ENCODE measurements around the gene DENND2D. TPM values are rescaled to one million over a fixed set of nuclear protein-coding genes. Genes with fewer than 3 reads are reported as not detected.

DENND2D gene
- total RNA-seq, 4 donors from 2014 or later: 30.2 to 61.2 (median 39.2) TPM

GRCh38 chr1:111145963-111146768 is 54.3 kb downstream of the DENND2D start:
- TF ChIP-seq CTCF (IDR thresholded peaks at IDR 0.05; ENCODE audit: low read depth): no peak

- no peak for TF ChIP-seq CTCF (IDR thresholded peaks at IDR 0.05; ENCODE audit: low read depth)
These were observed 54.9 kb downstream of the DENND2D start for GRCh38 chr1:111145542-111145941.

GRCh38 chr1:111142356-111142975 is 58.0 kb downstream of the DENND2D start:
- TF ChIP-seq CTCF (IDR thresholded peaks at IDR 0.05; ENCODE audit: low read depth): no peak

GRCh38 chr1:111141245-111142220 is 58.9 kb downstream of the DENND2D start:
- no peak for TF ChIP-seq CTCF (IDR thresholded peaks at IDR 0.05; ENCODE audit: low read depth)

GRCh38 chr1:111140680-111140967 is 59.8 kb downstream of the DENND2D start:
- TF ChIP-seq CTCF (IDR thresholded peaks at IDR 0.05; ENCODE audit: low read depth): no peak

- TF ChIP-seq CTCF (IDR thresholded peaks at IDR 0.05; ENCODE audit: low read depth): no peak
These were observed 60.3 kb downstream of the DENND2D start, which contains the start of the genes CEPT1 and DRAM2 for GRCh38 chr1:111139956-111140679. CEPT1 (plus strand) TSS chr1:111140223; CDS start chr1:111147715, 7,492 bp downstream. DRAM2 (minus strand) TSS chr1:111140093; CDS start chr1:111131554, 8,539 bp downstream.
